Tibial nerve (tissue), 3 donors: ENCODE data around the gene RAPGEF5.

Experiments
- POLR2A ChIP-seq, 2 donors: fragments of 450-650 bp; IDR thresholded peaks; one replicate each; pipeline ENCODE4 v1.6.1; 2017; ENCODE audit warnings: antibody characterized with exemption in 2 of 2, mild to moderate bottlenecking in 2 of 2, moderate library complexity in 2 of 2
- TF ChIP-seq, protein P1 (sequence below), 5 experiments: fragments of 200-600 bp in 3 of 5; fragments of 450-650 bp in 2 of 5; sonication (generic) in 3 of 5; IDR thresholded peaks; one replicate each; pipeline ENCODE4 v1.5.1; 2016 to 2019; ENCODE audit warnings: antibody characterized with exemption in 5 of 5, mild to moderate bottlenecking in 3 of 5, moderate library complexity in 2 of 5

DNA sequence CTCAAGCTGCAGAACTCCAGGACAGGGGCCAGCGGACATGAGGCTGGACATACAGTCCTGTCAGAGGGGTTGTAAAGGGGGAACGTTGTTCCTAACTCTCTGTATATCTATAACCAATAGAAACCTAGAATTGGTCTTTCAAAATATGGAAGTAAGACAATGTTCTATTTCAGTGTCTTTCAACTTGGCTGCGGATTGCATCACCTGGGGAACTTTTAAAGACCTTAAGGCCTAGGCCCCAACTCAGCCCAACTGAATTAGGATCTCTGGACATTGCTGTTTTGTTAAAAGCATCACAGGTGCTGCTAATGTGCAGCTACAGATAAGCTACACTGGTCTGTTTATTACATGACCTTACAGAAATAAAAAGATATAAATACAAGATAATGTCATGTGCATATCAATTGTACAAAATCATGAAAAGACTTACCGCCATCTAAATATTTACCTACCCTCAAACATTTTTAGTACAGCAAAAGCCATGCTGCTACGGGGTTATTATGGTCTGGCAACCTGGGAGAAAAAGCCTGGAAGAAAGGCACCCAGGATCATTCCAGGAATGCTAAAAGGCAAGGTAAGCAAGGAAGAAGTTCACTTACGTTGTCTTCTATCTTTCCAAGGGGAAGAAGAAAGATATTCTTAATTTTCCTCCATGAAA, 169.1 kb downstream of the RAPGEF5 start:
- TF ChIP-seq, protein P1, sequence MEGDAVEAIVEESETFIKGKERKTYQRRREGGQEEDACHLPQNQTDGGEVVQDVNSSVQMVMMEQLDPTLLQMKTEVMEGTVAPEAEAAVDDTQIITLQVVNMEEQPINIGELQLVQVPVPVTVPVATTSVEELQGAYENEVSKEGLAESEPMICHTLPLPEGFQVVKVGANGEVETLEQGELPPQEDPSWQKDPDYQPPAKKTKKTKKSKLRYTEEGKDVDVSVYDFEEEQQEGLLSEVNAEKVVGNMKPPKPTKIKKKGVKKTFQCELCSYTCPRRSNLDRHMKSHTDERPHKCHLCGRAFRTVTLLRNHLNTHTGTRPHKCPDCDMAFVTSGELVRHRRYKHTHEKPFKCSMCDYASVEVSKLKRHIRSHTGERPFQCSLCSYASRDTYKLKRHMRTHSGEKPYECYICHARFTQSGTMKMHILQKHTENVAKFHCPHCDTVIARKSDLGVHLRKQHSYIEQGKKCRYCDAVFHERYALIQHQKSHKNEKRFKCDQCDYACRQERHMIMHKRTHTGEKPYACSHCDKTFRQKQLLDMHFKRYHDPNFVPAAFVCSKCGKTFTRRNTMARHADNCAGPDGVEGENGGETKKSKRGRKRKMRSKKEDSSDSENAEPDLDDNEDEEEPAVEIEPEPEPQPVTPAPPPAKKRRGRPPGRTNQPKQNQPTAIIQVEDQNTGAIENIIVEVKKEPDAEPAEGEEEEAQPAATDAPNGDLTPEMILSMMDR (IDR thresholded peaks at IDR 0.05): no peak
- TF ChIP-seq POLR2A (IDR thresholded peaks at IDR 0.05): no peak
